ENCODE results near the gene FPR1.

FPR1 gene

GRCh38 chr19:51698296-51698695, 53.4 kb downstream of the FPR1 start:
- TF ChIP-seq EZH2phosphoT487 (conservative IDR thresholded peaks at IDR 0.05; ENCODE audit: low read length) (no peak), CTCF (IDR thresholded peaks at IDR 0.05; ENCODE audit: insufficient read depth, low read length, poor library complexity, severe bottlenecking) (no peak)
- Histone ChIP-seq H3K9me2 (replicated peaks; ENCODE audit: insufficient read depth, low read length) (no peaks in the 10 kb centered on the region), H4K20me1 (ENCODE audit: low read depth, low read length) (no peaks in the 10 kb centered on the region), H3K9me3 (ENCODE audit: insufficient read depth, low read length) (no peaks in the 10 kb centered on the region), H3F3A (ENCODE audit: insufficient read depth) (no peaks in the 10 kb centered on the region), H3K9ac (ENCODE audit: low read length) (no peak overlapping the region), H3K36me3 (ENCODE audit: low read length) (no peaks in the 10 kb centered on the region), H3K79me2 (ENCODE audit: insufficient read depth, low read length) (no peaks in the 10 kb centered on the region), H3K4me2 (ENCODE audit: low read depth, low read length, poor library complexity, severe bottlenecking) (no peak overlapping the region), H3K4me3 (ENCODE audit: insufficient read depth, low read length, poor library complexity, severe bottlenecking) (no peak overlapping the region), H2AFZ (ENCODE audit: low read depth, low read length, severe bottlenecking) (no peak overlapping the region), H3K27me3 (ENCODE audit: low read length) (no peaks in the 10 kb centered on the region), H3K27ac (ENCODE audit: low read depth, low read length) (no peak overlapping the region)

GRCh38 chr19:51697169-51697776, 54.4 kb downstream of the FPR1 start:
- Histone ChIP-seq H3K4me3 (ENCODE audit: insufficient read depth, low read length, poor library complexity, severe bottlenecking) (no peak overlapping the region), H3K9me2 (replicated peaks; ENCODE audit: insufficient read depth, low read length) (no peaks in the 10 kb centered on the region), H3K4me2 (ENCODE audit: low read depth, low read length, poor library complexity, severe bottlenecking) (no peak overlapping the region), H4K20me1 (ENCODE audit: low read depth, low read length) (no peaks in the 10 kb centered on the region), H3F3A (ENCODE audit: insufficient read depth) (no peaks in the 10 kb centered on the region), H3K27me3 (ENCODE audit: low read length) (no peaks in the 10 kb centered on the region), H3K79me2 (ENCODE audit: insufficient read depth, low read length) (no peaks in the 10 kb centered on the region), H2AFZ (ENCODE audit: low read depth, low read length, severe bottlenecking) (no peak overlapping the region), H3K9me3 (ENCODE audit: insufficient read depth, low read length) (no peaks in the 10 kb centered on the region), H3K9ac (ENCODE audit: low read length) (no peak overlapping the region), H3K27ac (ENCODE audit: low read depth, low read length) (no peak overlapping the region), H3K36me3 (ENCODE audit: low read length) (no peaks in the 10 kb centered on the region)
- TF ChIP-seq EZH2phosphoT487 (conservative IDR thresholded peaks at IDR 0.05; ENCODE audit: low read length) = no peak
- TF ChIP-seq CTCF (IDR thresholded peaks at IDR 0.05; ENCODE audit: insufficient read depth, low read length, poor library complexity, severe bottlenecking) = no peak

- H3K9me2 ChIP-seq (replicated peaks; ENCODE audit: insufficient read depth, low read length) = no peaks in the 10 kb centered on the region
- no peak overlapping the region for H3K4me3 ChIP-seq (ENCODE audit: insufficient read depth, low read length, poor library complexity, severe bottlenecking)
- H3K4me2 ChIP-seq (ENCODE audit: low read depth, low read length, poor library complexity, severe bottlenecking) = no peak overlapping the region
- no peaks in the 10 kb centered on the region for H3F3A ChIP-seq (ENCODE audit: insufficient read depth)
- no peak overlapping the region for H2AFZ ChIP-seq (ENCODE audit: low read depth, low read length, severe bottlenecking)
- no peak for TF ChIP-seq EZH2phosphoT487 (conservative IDR thresholded peaks at IDR 0.05; ENCODE audit: low read length)
- no peak for TF ChIP-seq CTCF (IDR thresholded peaks at IDR 0.05; ENCODE audit: insufficient read depth, low read length, poor library complexity, severe bottlenecking)
- no peaks in the 10 kb centered on the region for H4K20me1 ChIP-seq (ENCODE audit: low read depth, low read length)
- no peaks in the 10 kb centered on the region for H3K36me3 ChIP-seq (ENCODE audit: low read length)
- H3K27ac ChIP-seq (ENCODE audit: low read depth, low read length) = no peak overlapping the region
- no peak overlapping the region for H3K9ac ChIP-seq (ENCODE audit: low read length)
- H3K9me3 ChIP-seq (ENCODE audit: insufficient read depth, low read length) = no peaks in the 10 kb centered on the region
- no peaks in the 10 kb centered on the region for H3K79me2 ChIP-seq (ENCODE audit: insufficient read depth, low read length)
- no peaks in the 10 kb centered on the region for H3K27me3 ChIP-seq (ENCODE audit: low read length)
These were observed 55.1 kb downstream of the FPR1 start for GRCh38 chr19:51696606-51697005.
